HG03108 (cell line): ENCODE results near the gene OBI1.
"Not testable (repeated sequence)": the region's sequence is repeated elsewhere in the genome, so short reads cannot be mapped to it uniquely, and the experiment has no call there.

Experiments
- ATAC-seq: cut with Tn5 transposase; IDR thresholded peaks from one replicate; pipeline ENCODE4 v1.9.1; 2021; ENCODE audit warnings: moderate library complexity; ENCODE audit not compliant: unreplicated experiment

OBI1 gene

DNA sequence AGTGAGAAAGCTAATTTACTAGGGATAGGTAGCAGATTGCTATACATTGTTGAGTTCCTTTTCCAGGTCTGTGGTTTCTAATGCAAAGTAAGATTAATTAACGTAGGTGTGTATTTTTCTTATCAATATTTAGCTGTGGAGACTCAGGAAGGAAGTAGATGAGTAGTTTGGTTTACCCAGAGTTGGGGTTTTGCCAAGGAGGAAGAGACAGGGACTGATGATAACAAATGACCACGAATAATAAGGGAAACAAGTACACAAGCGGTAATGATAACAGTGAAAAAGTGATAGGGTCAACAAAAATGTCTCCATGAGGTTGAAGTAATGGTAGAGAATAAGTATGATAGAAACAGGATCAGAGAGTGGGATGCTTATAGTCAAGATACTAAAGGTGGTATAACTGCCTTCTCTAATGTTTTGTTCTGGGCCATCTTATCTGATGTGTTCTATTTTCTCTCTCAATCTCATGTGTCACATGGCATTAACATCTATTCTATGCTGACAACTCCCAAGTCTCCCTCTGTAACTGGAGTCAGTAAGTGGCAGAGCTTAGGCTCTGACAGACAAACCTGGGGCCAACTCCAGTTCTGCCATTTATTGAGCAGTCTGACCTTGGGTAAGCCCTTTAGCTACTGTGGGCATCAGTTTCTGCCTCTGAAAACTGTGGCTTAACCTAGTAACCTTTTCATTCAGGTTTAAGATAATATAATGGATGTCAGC is 8.8 kb downstream of the OBI1 start:
- no peak for ATAC-seq

DNA sequence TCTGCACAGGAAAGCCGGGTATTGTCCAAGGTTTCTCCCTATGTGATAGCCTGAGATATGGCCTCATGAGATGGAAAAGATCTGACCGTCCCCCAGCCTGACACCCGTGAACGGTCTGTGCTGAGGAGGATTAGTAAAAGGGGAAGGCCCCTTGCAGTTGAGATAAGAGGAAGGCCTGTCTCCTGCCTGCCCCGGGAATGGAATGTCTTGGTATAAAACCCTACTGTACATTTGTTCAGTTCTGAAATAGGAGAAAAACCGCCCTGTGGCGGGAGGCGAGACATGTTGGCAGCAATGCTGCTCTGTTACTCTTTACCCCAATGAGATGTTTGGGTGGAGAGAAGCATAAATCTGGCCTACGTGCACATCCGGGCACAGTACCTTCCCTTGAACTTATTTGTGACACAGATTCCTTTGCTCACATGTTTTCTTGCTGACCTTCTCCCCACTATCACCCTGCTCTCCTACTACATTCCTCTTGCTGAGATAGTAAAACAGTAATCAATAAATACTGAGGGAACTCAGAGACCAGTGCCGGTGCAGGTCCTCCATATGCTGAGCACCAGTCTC is 11.8 kb downstream of the OBI1 start:
- ATAC-seq: not testable (repeated sequence)

DNA sequence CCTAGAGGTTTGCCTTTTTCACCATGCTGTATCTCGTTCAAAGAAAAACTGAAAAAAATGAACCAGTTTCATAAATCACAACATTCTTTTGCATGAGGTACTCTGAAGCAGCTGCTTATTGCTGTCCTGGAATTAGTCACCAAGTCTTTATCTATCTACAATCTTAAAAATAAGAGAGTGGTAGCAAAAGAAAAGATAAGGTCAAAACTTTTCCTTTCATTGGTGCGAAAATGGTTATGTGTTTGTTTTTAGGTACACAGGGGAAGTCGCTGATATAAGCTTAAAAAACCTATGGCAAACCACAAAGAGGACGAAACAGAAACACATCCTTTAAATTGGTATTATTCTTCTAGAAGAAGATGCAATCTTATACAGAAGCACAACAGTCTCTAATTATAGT is 20.7 kb downstream of the OBI1 start:
- ATAC-seq: peak; percentile 62

DNA sequence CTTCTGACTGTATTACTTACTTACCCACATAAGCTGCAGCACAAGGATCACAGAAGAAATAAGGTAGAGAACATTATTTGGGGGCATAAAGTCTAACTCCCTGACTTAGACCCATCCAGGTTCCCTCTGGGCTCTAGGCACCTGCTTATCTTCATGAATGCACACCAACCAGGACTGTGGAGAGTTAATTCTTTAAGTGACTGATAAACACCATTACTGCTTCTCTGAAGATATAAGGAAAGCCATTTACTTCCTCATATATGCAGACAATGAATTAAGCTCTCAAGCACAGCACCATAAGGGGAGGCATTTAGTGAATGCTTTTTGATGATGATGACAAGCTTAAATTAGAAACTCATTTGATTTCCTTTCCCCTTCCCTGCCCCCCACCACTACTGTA is 22.5 kb downstream of the OBI1 start:
- ATAC-seq: no peak

DNA sequence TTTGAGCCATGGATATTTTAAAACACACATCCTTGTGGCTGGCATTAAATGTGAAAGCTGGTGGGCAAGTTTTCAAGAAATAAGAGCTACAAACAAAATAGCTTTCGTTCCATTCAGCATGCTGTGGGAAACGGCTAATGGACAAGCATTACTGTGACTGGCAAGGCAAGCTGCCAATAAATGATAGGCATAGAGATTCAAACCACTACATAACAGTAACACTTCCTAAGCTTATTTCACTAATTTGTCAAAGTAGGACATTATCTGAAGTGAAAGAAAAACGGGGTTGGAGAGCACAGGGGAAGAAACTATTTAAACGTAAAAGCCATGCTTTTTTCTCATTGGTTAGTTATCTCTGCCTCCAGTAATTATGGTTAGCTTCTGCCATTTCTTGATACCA is 26.0 kb downstream of the OBI1 start:
- ATAC-seq: no peak

DNA sequence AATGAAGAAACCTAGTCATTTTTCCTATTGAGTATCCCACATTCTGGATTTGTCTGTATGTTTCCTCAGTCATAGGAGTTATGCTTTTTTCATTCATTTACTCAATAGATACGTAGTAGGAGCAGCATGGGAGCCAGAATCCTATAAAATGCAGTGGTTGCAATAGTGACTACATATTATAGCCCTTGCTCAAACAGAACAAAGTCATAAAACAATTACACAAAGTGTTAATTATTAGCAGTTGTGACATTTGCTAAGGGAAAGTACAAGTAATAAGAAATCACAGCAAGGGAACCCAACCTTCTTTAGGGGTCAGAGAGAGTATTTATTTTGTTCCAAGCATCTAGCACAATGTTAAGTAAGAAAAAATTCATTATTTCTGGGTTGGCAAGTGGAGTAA is 27.9 kb downstream of the OBI1 start:
- ATAC-seq: no peak

DNA sequence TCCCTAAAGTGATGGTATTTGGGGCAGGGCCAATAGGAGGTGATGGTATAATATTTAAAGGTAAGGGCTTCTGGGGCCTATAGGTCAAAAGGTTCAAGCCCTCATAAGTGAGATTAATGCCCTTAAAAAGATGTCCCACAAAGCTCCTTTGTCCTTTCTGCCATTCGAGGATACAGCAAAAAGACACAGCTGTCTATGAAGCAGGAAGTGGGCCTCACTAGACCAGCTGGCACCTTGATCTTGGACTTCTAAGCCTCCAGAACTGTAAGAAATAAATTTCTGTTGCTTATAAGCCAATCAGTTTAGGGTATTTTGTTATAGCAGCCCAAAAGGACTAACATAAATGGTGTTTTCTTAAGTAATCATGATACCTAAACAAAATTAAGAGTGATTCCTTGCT is 28.4 kb downstream of the OBI1 start:
- no peak for ATAC-seq

DNA sequence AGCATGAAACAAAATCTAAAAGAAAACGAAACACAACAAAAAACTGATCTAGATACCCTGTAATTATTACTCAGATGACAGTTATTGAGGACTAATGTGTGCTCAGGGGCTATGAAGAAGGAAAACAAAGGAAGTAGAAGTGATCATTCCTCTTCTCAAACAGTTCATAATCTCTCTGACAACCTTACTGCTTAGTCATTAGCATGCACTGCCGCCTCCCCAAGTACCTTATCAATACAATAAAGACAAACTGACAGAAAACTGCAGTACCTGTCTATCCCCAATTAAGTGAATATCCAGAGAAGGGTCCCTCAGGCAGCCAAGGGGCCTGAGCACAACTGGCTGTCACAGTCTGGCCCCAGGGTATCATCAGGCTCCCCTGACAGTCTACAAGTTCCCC is 33.6 kb downstream of the OBI1 start:
- ATAC-seq: no peak

DNA sequence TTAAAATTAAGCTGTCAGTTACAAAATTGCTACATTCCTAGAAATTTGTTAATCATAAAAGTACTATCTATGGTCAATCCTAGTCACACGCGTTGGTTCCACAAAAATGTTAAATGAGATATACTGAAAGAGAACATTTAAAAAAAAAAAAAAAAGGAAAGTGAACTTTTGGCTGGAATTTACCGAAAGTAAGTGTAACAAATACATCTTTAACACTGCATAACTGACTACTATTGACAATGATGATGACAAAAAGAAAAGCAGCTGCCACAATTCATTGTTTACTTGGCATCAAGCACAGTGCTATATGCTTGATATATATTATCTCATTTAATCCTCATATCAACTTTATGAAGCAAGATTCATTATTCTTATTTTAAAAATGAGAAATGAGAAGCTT is 35.8 kb downstream of the OBI1 start:
- ATAC-seq: no peak

DNA sequence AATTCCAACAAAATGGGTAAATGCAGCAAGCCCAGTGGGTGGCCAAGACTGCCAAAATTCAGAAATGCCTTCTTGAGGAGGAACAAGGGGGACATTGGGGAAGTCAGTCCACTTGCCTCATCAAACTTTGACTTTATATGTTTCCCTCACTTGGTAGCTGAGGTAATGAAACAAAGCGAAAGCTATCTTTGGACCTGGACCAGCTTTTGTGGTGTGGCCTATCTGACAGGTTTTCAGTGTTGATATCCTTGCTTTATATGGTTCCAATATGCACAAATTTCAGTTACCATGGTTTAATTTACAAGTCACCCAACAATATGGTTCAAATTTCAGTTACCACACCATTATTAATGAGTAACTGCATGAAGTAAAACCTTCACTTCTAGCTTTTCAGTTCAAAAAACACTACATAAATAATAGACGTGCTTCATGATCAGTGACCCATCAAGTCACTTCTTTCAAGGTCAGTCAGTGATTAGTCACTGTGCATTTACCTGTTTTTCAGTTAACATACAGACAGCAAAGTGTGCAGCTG is 38.0 kb downstream of the OBI1 start:
- no peak for ATAC-seq

DNA sequence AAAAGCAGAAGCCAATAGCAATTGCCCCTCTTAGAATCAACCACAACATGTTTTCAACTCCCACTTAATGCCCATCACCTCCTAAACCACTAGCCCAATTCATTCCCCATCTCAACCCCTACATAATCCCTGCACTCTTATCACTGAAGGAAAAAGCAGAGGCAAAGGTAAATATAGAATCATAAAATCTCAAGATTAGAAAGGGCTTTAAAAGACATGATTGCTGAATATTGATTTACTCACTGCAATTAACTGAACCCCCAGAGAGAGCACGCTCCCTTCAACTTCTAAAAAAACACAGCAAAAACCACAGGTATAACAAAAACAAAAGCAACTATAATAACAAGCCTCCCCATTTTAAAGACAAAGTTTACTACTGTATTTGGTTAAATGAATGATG is 40.5 kb downstream of the OBI1 start:
- ATAC-seq: no peak

DNA sequence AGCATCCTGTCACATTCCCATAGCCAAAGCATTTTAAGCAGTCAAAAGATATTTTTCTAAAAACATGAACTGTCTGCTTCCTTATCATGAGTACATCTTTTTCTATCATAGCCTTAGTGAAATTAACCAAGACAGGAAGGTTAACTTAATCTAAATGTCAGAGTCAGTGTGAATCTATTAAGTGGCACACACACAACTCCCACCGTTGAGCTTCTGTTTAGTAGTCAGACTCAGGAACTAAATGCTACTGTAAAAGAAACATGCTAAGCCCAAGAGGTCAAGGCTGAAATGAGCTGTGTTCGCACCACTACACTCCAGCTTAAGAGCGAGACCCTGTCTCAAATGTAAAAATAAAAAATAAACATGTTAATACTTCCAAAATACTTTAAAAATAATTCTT is 47.9 kb downstream of the OBI1 start:
- ATAC-seq: no peak

DNA sequence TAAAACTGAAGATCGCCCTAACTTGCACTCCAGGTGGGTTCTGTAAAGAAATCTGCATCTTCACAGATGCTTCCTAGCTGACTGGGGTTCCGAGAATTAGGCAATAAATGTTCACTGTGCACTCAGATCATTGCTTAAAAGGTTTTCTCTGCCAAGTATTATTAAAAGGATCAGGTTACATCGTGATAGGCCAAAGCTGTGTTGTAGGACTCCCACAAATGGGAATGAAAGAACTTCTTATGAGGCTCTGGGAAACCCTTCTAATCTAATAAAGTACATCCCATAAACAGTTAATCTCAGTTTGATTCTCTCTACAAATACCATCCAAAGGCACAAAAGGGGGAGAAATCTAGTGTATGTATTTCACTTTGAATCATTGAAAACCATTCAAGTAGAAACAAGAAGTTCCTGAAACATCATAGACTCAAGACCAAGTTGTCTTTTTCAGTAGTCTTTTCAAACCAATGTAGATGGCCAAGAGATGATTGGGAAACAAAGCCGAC is 48.5 kb downstream of the OBI1 start:
- ATAC-seq: no peak

DNA sequence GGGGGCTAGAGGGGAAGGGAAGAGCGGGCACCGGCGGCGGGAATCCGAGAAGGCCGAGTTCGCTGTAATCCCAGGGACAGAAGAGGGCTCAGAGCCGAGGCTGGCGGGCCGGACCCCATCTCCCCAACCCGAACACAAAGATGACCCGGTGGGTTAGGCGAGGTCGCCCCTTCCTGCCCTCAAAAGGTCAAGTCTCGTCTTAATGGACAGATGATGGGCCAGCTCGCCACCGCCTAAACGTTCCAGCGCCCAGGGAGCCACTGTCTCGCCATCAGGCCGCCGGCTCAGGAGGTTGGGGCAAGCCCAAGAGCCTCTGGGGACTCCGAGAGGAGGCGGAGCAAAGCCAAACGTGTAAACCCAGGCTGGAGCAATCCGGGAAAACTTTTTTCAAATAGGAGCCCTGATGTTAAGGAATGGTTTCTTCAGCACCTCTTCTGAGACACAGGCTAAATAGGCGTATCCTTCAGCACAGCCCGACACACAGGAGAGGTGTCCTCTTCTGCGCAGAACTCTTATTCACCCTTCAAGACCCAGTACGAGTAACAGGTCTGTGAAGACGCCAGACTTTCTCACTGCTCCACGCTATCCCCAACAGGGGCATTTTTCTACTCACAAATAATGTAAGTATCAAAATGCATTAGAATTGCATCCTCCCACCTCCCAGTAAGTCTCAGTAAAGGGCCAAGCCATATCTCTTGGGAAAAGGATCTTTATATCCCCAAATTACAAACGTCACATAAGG is 49.3 kb downstream of the OBI1 start:
- ATAC-seq: no peak

DNA sequence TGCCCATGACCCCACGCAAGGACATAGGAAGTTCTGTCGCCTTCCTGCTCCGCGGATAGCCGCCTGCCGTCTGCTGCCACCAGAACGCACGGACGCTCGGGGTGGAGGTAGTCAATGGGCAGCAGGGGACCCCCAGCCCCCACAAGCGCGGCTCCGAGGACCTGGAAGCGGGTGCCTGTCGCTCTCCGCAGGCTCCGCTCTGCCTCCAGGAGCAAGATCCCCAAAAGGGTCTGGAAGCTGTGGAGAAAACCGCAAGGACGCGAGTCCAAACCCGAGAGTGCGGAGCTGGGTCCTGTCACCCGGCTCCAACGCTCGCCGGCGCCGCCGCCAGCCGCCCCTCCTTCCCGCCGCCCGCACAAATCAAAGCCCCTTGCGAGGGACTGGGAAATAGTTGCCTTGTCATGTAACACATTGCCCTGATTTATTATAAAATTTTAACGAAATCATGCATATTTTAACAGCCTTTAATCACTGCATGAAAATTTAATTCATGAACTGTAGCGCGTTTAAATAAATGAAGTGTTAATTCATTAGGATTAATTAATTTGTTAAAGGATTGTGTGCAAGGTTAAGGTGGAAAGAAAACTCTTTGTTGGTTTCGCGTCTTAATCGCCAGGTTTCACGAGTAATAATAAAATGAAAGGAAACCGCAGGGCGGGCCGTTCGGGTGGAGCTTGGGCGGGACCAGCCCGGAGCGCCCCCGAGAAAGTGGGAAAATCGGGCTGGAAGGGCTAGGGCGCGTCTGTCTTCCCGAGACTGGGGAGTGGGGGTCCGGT is 50.1 kb downstream of the OBI1 start:
- ATAC-seq: no peak

DNA sequence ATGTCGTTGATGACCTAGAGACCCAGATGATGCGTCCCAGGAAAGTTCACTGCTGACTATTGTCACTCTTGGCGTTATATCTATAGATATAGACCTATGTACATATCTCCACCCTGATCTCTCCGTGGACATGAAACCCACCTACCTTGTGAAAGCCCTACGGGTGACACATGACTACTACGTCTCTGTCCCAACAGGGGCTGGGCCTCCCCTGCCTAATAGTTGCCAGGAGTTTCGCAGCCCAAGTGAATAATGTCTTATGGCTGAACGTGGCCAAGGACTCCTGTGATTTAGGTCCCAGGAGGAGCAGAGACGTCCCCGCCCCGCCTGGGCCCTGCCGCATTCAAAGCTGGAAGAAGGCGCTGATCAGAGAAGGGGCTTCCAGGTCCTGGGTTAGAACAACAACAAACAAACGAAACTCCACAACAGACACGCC is 50.7 kb downstream of the OBI1 start:
- ATAC-seq: no peak

DNA sequence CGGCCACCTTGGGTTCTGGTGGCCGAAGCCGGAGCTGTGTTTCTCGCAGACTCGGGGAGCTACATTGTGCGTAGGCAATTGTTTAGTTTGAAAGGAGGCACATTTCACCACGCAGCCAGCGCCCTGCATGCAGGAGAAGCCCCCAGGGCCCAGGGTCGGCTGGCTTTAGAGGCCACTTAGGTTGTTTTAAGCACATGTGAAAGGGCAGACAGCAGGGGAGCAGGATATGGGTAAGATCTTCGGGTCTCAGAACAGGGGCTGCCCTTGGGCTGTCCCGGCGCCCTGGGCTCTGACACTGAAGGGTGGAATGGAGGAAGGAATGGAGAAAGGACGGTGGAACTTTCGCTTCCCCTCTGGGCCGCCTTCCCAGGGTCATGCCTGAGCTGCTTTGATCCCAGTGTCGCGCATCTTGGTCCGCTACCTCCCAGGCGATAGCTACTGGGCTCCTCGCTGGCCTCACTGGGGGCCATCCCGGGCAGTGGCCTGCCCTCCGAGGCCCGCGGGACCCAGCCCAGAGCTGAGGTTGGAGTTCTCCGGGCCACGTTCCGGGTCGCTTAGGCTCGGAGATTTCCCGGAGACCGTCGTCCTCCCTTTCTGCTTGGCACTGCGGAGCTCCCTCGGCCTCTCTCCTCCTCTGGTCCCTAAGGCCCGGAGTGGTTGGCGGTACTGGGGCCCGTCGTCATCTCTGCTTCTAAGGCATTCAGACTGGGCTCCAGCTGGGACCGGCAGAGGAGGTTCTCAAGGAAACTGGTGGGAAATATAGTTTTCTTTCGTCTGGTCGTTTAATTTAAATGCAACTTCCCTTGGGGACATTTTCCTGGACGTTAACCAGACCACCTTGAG is 51.3 kb downstream of the OBI1 start:
- ATAC-seq: no peak

DNA sequence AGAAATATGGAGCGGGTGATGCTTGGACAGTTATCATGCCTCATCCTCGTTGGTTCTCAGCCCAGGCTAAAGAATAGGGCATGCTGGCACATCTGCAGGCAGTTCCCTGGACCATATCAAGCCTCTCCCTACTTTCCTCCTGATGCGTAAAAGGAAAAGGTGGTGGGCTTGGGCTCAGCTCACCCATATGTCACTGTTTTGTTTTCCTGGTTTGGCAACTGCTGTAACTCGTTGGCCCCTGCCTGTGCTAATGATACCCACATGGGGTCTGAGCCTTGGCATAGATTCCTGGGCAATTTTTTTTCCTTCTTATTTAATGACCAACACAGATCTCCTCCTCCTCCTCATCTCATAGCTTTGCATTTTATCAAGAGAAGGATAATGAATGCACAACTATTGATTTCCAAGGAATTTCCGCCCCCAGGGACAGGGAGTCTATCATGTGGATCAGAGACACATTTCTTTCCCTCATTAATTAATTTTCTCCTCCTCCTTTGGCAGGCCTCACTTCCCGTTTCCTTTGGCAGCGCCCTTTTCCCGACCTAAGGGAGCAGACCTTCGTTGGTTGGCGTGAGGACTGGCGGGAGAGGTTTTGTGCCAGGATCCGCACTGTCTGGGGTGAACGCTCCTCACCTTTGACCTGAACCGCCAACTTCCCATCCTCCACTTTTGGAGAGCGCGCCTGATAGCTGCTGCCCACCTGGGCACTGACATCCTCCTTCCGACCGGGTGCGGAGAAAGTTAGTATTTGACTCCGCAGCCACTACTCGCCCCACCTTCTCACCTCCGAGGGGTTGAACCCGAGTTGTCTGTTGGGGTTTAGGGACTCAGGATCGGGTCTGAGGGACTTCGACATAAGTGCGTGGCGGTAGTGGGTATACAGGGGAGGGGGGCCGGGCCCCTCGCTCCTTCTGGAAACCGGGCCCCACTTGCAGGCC is 52.2 kb downstream of the OBI1 start:
- ATAC-seq: no peak
